Endothelial cell (in vitro differentiated cells): ENCODE data around the gene HS3ST5. TPM values are rescaled to one million over a fixed set of nuclear protein-coding genes. Genes with fewer than 3 reads are reported as not detected.

Experiments used
- DNase-seq: peaks from one replicate; pipeline ENCODE4 v3.0.0; 2021; ENCODE audit warnings: low spot score
- H3K27ac Mint-ChIP-seq: one replicate; pipeline ENCODE4 v1.8.0; 2021; ENCODE audit warnings: mixed read lengths, inconsistent platforms; ENCODE audit not compliant: unreplicated experiment
- H3K27me3 Mint-ChIP-seq: one replicate; pipeline ENCODE4 v1.8.0; 2021; ENCODE audit warnings: mild to moderate bottlenecking, moderate library complexity, mixed read lengths, inconsistent platforms; ENCODE audit not compliant: unreplicated experiment
- H3K36me3 Mint-ChIP-seq: one replicate; pipeline ENCODE4 v1.8.0; 2021; ENCODE audit warnings: mild to moderate bottlenecking, low read depth, mixed read lengths, inconsistent platforms; ENCODE audit not compliant: unreplicated experiment
- H3K4me1 Mint-ChIP-seq: one replicate; pipeline ENCODE4 v1.8.0; 2021; ENCODE audit warnings: mild to moderate bottlenecking, mixed read lengths, inconsistent platforms; ENCODE audit not compliant: unreplicated experiment
- H3K4me3 Mint-ChIP-seq: one replicate; pipeline ENCODE4 v1.8.0; 2021; ENCODE audit warnings: mild to moderate bottlenecking, mixed read lengths, inconsistent platforms; ENCODE audit not compliant: unreplicated experiment
- H3K9me3 Mint-ChIP-seq: one replicate; pipeline ENCODE4 v1.8.0; 2021; ENCODE audit warnings: mixed read lengths, inconsistent platforms; ENCODE audit not compliant: unreplicated experiment
- CTCF ChIP-seq: fragments of 200-600 bp; sonication (generic); IDR thresholded peaks from one replicate; pipeline ENCODE4 v1.5.0; 2021; ENCODE audit warnings: antibody characterized with exemption; ENCODE audit not compliant: unreplicated experiment
- total RNA-seq: library from RNA; stranded (reverse); fragmentation: NEBNext Ultra II Directional; extraction: Animal tissue kit (Norgen Biotek cat#: 25700); gene quantifications from one replicate; pipeline ENCODE4 v1.2.1, GENCODE V29; 2021; ENCODE audit not compliant: unreplicated experiment

HS3ST5 gene
- total RNA-seq, 1 donor from 2014 or later: 0.51 TPM

GRCh38 chr6:114075777-114076176 lies 267.0 kb downstream of the HS3ST5 start:
- H3K27me3 Mint-ChIP-seq: no peaks in the 10 kb centered on the region
- H3K27ac Mint-ChIP-seq: no peak overlapping the region
- no peak for DNase-seq
- H3K4me1 Mint-ChIP-seq: peaks cover 11% of the 10 kb centered on the region
- TF ChIP-seq CTCF: no peak
- H3K36me3 Mint-ChIP-seq: no peaks in the 10 kb centered on the region
- H3K4me3 Mint-ChIP-seq: no peak overlapping the region
- H3K9me3 Mint-ChIP-seq: no peaks in the 10 kb centered on the region

- H3K4me1 Mint-ChIP-seq: peaks cover 11% of the 10 kb centered on the region
- no peaks in the 10 kb centered on the region for H3K36me3 Mint-ChIP-seq
- no peaks in the 10 kb centered on the region for H3K27me3 Mint-ChIP-seq
- H3K27ac Mint-ChIP-seq: no peak overlapping the region
- no peak for TF ChIP-seq CTCF
- H3K9me3 Mint-ChIP-seq: no peaks in the 10 kb centered on the region
- DNase-seq: no peak
- no peak overlapping the region for H3K4me3 Mint-ChIP-seq
Observed at GRCh38 chr6:114075300-114075699, 267.5 kb downstream of the HS3ST5 start.

- TF ChIP-seq CTCF: no peak
- no peak overlapping the region for H3K4me3 Mint-ChIP-seq
- peaks cover 4% of the 10 kb centered on the region for H3K4me1 Mint-ChIP-seq
- H3K9me3 Mint-ChIP-seq: no peaks in the 10 kb centered on the region
- no peak overlapping the region for H3K27ac Mint-ChIP-seq
- no peaks in the 10 kb centered on the region for H3K27me3 Mint-ChIP-seq
- H3K36me3 Mint-ChIP-seq: no peaks in the 10 kb centered on the region
- DNase-seq: no peak
Observed at GRCh38 chr6:114068771-114069170, 274.1 kb downstream of the HS3ST5 start.

- TF ChIP-seq CTCF: no peak
- Mint-ChIP-seq H3K4me3 (no peak overlapping the region), H3K36me3 (no peaks in the 10 kb centered on the region), H3K27ac (no peak overlapping the region), H3K9me3 (no peaks in the 10 kb centered on the region), H3K4me1 (peaks cover 4% of the 10 kb centered on the region), H3K27me3 (no peaks in the 10 kb centered on the region)
- no peak for DNase-seq
Observed at GRCh38 chr6:114068116-114068515, 274.7 kb downstream of the HS3ST5 start.

GRCh38 chr6:114064862-114065261 lies 278.0 kb downstream of the HS3ST5 start:
- H3K4me1 Mint-ChIP-seq: peaks cover 9% of the 10 kb centered on the region
- H3K27ac Mint-ChIP-seq: no peak overlapping the region
- H3K27me3 Mint-ChIP-seq: no peaks in the 10 kb centered on the region
- no peak for DNase-seq
- no peak overlapping the region for H3K4me3 Mint-ChIP-seq
- no peaks in the 10 kb centered on the region for H3K9me3 Mint-ChIP-seq
- H3K36me3 Mint-ChIP-seq: no peaks in the 10 kb centered on the region
- no peak for TF ChIP-seq CTCF
